DMS79 treated with DMSO at 0.1 percent for 48 hours (cell line): ENCODE results near the gene PRG3.

Experiments used
- DNase-seq: peaks from one replicate; lab custom pipeline; 2025; lab: John Stamatoyannopoulos, UW

Gene PRG3

GRCh38 chr11:57359396-57359795, 21.6 kb downstream of the PRG3 start:
- no peak for DNase-seq

- no peak for DNase-seq
These were observed 22.0 kb downstream of the PRG3 start for GRCh38 chr11:57358991-57359390.

GRCh38 chr11:57358543-57358961, 22.4 kb downstream of the PRG3 start:
- DNase-seq, result no peak

- DNase-seq, result no peak
These were observed 23.1 kb downstream of the PRG3 start for GRCh38 chr11:57357856-57358255.

- DNase-seq, result no peak
These were observed 23.6 kb downstream of the PRG3 start for GRCh38 chr11:57357310-57357709.

GRCh38 chr11:57356268-57356667, 24.7 kb downstream of the PRG3 start:
- no peak for DNase-seq

GRCh38 chr11:57354699-57355098, 26.3 kb downstream of the PRG3 start:
- DNase-seq, result no peak

- DNase-seq, result no peak
These were observed 27.1 kb downstream of the PRG3 start for GRCh38 chr11:57353852-57354251.

GRCh38 chr11:57353446-57353845, 27.5 kb downstream of the PRG3 start:
- no peak for DNase-seq

GRCh38 chr11:57353036-57353435, 27.9 kb downstream of the PRG3 start:
- no peak for DNase-seq

- DNase-seq, result no peak
These were observed 31.3 kb downstream of the PRG3 start for GRCh38 chr11:57349491-57350274.

- DNase-seq, result no peak
These were observed 32.2 kb downstream of the PRG3 start for GRCh38 chr11:57348636-57349313.

GRCh38 chr11:57348052-57348451, 32.9 kb downstream of the PRG3 start:
- DNase-seq, result no peak

GRCh38 chr11:57347336-57347735, 33.6 kb downstream of the PRG3 start:
- DNase-seq, result no peak

- DNase-seq, result peak; percentile 75
These were observed 35.3 kb downstream of the PRG3 start for GRCh38 chr11:57345555-57346211.

GRCh38 chr11:57344826-57345225, 36.1 kb downstream of the PRG3 start:
- no peak for DNase-seq

- DNase-seq, result peak; percentile 66
These were observed 37.1 kb downstream of the PRG3 start for GRCh38 chr11:57343825-57344224.

GRCh38 chr11:57342702-57343101, 38.2 kb downstream of the PRG3 start:
- DNase-seq, result no peak

GRCh38 chr11:57341250-57341808, 39.6 kb downstream of the PRG3 start:
- no peak for DNase-seq

- DNase-seq, result no peak
These were observed 40.8 kb downstream of the PRG3 start for GRCh38 chr11:57340039-57340615.

GRCh38 chr11:57339328-57339727, 41.6 kb downstream of the PRG3 start:
- DNase-seq, result no peak

- no peak for DNase-seq
These were observed 42.8 kb downstream of the PRG3 start, which contains the start of gene P2RX3 for GRCh38 chr11:57338142-57338541. Gene P2RX3 (plus strand): TSS chr11:57338352. CDS start chr11:57338551, 199 bp downstream.
